GM19043 (cell line): Measurements from ENCODE around the gene STN1.

Experiments used
- ATAC-seq: cut with Tn5 transposase; IDR thresholded peaks from one replicate; pipeline ENCODE4 v1.9.1; 2021; ENCODE audit warnings: low read depth; ENCODE audit not compliant: unreplicated experiment

The STN1 gene

DNA sequence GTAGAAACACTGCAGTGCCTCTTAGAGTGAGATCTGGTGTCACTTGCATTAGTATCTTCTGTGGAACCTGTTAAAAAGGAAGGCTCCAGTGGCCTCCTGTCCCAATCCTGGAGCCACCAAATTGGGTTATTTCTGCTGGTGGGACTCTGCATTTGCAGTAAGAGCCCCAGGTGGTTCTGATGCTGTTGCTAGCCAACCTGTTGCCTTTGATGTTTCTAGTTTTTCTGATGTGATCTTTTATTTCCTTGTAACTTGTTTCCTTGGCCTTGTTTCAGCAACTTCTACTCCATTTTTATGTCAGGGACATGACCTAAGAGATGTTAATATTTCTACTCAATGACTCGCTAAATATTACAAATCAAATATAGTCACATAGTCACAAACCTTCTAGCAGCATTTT is 12.5 kb upstream of the STN1 start:
- ATAC-seq: no peak

DNA sequence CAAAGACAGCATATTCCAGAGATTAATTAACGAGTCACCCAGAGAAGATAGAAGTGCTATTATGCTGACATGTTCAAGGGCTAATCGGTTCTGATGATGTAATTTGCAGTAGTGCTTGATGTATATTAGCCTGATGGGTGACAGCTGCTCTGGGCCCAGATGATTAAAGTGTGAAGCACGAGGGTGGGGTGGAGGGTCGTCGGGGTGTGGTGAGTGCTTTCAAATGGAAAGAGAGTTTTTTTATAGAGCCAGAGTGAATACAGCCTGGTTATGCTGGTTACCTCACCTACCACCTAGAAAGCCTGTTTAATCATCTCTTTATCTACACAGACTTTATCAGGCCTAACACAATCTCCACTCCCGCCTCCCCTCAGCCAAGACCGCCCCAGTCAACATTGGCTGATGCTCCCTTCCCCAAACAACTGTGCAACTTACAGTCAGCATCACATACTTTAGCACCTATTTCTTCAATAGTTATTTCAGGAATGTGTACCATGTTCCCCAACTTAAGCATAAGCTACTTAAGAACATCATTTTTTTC is 11.5 kb upstream of the STN1 start:
- ATAC-seq: no peak

DNA sequence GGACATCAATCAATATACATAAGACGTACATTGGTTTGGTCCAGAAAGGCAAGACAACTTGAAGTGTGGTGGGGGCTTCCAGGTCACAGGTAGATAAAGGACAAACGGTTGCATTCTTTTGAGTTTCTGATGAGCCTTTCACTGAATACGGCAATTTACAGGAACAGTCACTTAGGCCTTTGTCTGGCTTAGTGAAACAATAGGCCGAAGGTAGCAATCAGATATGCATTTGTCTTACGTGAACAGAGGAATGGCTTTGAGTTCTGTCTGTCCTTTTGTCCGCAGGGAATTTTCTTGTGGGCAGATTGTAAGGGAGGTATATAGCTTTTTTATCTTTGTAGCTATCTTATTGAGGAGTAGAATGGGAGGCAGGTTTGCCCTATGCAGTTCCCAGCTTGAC is 10.8 kb upstream of the STN1 start:
- no peak for ATAC-seq

DNA sequence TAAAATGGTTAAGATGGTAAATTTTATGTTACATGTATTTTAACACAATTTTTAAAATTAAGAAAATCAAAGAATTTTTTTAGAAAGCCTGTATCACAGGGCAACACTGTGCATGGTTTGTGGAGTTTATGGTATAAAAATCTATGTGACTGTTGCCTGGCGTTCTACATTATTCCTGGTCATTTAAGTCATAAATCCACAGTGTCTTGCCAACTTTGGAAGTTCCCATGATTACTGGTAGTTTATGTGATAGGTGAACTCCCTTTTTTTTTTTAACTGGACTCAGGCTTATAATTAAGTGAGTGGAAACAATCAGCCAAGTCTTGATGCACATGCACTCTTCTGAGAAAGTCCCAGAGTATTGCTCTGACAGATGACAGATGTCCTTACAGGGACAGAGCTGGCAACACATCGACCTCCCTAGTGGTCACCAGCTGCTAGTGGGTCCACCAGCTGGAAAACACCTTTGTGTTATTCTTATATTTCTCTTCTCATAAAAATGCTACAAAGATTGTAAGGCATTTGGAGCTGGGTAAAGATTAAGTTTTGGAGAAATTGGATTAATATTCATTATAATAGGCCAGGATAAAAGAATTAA is 8.8 kb upstream of the STN1 start:
- no peak for ATAC-seq

DNA sequence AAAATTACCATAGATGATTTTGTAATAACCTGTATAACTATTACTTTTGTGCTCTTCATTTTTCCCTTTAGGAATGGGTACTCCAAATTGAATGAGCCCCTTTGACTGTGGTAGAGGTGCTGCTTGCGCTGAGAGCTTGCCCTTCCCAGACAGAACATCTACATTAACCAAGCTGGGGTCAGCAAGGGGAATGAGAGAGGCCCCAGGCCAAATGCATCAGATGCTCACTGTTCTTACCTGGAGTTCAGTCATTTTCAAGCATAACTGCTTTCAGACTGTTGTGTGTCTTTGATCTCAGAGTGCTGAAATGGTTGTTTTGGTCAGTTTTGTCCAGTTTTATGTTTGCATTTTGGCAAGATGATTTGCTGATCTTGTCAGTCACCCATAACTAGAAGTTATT is 7.6 kb upstream of the STN1 start:
- no peak for ATAC-seq

DNA sequence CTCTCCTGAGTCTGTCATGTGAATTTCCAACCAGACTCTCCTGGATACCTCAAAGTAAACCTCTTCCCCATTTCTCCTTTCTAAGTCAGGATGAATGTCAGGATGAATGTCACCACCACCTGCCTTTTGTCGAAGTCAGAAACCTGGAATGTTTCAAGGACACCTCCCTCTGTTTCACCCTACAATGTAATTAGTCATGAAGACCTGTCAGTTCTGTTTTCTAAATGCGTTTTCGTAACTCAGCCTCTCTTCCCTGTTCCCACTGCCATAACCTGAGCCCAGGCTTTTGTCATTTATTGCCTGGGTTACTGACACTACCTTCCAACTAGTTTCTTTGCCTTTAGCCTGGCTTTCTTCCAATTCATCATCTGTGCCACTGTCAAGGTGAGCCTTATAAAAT is 5.5 kb upstream of the STN1 start:
- ATAC-seq: no peak

DNA sequence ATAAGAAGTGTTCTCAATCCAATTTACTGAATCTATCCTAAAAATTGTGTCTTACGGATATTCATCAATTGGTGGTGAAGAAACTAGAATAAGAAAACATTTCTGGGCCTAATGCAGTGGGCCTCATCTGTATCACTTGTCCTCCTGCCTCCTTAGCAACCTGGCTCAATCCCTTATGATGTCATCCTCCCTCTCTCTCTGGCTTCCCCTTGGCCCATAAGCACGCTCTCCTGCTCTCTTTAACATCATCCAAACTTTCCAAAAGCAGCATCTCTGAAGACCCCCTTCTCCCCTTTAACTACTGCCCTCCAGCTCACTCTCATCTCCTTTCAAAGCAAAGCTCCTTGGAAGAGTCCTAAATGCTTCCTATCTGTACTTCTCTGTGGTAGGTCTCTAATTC is 4.7 kb upstream of the STN1 start:
- no peak for ATAC-seq

DNA sequence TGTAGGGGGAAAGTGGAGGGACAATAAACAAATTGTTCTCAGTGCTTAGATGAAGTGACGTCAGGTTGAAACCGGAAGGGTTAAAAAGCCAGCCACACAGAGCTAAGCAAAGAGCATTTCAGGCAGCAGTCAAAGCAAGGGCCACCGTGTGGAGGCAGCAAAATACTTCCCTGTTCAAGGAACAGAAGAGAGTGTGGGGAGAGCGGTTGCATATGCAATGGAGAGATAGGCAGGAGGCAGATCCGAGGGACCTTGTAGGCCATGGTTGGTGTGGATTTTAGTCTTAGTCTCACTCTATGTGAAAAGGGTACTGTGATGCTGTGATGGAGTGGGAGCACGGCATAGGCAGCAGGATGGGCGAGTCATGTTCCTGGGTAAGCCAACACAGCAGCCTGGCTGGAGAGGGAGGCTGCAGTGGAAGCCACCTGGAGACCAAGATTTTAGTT is 3.8 kb upstream of the STN1 start:
- no peak for ATAC-seq

DNA sequence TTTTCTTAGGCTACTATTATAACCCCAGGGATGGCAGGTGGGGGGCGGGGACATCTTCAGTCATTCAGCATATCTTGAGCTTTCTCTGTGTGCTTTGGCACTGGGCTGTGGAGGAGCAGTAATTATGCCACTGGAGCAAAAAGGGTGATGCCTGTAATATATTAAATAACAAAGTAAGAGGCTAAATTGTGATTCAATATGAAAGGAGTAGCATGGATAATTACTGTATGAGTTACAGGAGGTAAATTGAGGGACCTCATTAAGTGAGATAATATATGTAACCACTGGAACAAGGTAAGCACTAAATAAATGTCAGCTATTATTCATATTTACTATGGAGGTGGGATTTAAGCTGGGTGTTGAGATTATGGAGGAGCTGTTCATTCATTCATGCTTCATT is 3.3 kb upstream of the STN1 start:
- ATAC-seq: no peak

DNA sequence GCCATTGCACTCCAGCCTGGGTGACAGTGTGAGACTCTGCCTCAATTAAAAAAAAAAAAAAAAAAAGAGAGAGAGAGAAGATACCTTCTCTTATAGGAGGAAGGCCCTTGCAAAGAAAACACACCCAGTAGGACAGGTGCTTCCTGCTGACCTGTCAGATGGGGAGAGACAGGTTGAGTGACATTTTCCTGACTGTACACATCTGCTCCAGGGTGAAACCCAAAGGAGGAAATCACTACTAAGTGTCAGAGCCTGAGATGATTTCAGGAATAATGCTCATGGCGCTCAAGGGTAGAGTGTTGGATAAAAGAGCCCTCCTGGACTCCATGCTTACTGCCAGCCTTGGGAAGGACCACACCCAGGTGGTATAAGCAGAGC is 1.7 kb upstream of the STN1 start:
- no peak for ATAC-seq

DNA sequence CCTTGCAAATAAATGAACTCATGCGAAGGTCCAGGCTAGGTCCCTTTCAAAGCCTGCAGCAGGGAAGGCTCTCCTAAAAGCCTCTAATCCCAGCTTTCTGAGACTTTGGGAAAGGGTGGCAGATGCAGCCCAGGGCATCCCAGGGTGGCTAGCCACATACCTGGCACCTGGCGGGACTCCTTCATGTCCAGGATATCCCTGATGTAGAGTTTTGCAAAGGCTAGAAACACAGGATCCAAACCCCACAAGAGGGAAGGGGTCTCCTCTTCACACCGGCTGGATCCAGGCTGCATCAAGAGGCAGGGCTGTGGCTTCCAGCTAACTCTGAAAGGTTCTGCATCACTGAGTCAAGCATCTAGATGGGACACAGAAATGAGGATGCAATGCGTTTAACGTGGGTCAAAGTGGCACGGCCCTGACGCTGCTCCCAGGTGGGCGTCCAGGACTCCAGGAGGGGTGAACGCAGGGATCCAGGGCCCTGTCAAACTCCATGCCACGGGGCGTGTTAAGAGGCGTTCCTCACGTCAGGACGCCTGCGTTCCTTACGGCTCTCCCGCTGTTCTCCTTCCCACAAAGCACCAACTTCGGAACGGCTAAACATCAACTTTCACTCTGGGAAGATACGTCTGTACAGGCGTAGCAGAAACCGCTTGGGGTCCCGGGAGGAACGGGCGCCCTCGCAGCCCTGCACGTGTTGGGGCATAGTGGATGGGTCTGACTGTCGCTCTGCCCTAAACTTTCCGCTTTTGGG is 507 bp downstream of the STN1 start:
- peak; percentile 4 for ATAC-seq

DNA sequence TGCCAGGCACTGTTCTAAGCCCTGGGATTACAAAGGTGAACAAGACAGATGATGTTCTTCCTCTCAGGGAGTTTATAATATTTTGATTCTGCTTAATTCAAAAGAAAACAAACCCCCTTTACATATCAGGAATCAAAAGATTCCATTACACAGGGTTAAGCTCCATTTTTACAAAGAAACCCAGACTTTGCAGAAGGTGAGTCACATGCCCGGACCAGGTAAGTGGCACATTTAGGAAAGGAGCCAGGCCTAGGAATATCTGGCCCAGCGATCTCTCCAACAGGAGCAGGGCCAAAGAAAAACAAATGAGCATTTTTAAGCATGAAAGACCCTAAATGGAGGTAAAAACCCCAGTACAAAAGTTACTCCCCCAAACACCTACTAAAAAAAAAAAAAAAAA is 1.1 kb downstream of the STN1 start:
- ATAC-seq: no peak

DNA sequence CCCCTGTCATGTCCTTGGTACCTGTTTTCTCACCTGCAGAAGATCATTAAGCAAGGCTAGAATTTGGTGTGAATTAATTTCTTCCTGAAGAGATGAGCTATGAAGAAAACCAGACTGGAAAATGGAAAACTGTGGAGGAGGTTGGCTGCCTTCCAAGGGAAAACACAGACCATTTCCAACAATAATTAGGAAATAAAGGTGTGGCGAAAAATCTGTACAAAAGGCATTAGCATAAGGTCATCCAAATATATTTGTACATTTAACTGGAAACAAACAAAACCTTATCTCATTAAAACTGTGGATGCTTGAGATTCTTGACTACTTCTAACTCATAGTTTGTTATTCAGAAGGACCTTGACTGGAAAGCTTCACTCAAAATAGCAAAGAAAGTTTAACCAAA is 1.7 kb downstream of the STN1 start:
- no peak for ATAC-seq

DNA sequence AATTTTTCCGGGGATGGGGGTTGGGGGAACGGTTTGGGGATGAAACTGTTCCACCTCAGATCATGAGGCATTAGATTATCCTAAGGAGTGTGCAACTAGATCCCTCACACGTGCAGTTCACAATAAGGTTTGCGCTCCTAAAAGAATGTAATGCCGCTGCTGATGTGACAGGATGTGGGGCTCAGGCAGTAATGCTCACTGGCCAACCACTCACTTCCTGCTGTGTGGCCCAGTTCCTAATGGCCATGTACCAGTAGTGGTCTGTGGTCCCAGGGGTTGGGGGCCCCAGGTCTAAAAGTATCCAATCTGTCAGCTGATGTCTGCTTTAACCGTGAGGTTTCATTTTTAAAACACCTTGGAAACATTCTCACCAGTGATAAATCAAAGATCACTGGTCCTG is 2.2 kb downstream of the STN1 start:
- ATAC-seq: no peak

DNA sequence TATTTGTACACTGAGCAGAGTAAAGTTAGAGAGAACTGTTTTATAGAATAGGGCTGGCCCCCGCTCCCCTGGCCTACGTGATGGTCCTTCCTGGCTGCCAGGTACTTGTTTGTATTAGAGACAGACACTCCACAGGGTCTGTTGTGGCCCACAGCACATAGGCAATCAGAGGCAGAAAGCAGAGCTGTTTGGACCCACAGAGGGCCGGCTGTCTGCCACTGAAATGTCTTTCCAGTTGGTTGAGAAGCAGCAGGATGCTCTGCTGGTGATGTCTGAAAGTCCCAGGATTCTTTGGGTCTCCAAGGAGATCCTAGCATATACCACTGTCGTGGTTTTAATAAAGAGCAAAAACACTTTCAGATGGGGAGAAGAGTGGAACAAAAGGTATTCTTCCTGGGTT is 5.2 kb downstream of the STN1 start:
- ATAC-seq: no peak

DNA sequence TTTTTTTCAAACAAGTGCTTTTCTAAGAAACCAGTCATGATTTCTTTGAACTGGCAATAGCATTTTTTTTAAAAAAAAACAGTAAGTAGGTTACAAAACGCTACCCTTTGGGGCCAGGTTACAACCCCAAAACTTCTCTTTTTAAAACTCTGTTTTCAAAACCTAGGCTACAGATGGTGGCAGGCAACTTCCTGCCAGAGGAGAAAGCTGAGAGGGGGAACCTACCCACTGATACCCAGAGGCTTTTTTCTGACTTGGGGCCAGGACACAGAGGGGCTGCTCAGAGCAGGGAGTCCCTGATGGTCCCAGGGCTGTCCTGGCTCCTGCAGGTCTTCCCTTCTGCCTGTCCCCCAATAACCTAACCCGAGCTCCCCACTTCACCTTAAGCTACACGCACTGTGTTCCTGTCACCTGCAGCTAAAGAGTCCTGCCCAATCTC is 6.9 kb downstream of the STN1 start:
- no peak for ATAC-seq

DNA sequence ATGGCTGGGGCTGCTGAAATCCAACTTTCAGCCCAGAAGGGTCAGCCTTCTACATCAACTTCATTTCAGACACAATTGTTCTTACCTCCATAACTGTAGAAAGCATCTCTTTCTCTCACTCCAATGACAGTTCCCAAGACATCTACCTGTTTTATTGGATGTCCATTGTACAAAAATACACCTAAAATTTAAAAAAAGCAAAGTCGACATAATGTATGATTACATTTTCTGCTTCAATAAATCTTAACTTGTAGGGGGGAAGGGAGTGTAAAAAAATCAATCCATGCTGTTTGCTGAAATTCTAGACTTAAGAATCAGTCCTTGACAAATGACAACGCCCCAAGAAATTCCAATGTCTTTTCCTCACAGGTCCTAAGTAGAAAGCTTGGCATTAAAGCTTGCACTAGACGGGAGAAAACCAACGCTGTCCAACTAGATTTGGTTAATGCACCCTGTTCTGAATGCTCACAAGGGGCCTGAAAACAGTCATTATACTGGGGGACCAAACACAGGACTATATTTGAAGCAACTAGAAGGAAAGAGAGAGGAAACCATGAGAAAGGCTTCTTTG is 7.5 kb downstream of the STN1 start:
- ATAC-seq: no peak

DNA sequence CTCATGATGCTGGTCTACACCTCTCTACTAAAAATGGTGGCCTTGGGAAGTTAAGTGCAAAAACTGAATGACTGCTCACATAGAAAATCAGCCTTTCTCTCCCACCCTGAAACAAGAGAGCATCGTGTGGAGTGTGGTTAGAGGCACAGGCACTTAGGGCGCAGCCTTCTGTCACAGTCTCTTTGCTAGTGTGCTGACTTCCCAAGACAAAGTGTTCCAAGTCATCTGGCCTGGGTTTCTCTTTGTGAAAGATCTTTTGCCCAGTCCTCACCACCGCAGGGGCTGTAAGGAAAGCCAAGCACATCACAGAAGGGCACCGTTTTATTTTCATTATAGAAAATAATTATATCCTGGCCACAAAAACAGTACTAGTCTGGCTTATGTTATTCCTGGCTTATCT is 12.5 kb downstream of the STN1 start:
- ATAC-seq: no peak

DNA sequence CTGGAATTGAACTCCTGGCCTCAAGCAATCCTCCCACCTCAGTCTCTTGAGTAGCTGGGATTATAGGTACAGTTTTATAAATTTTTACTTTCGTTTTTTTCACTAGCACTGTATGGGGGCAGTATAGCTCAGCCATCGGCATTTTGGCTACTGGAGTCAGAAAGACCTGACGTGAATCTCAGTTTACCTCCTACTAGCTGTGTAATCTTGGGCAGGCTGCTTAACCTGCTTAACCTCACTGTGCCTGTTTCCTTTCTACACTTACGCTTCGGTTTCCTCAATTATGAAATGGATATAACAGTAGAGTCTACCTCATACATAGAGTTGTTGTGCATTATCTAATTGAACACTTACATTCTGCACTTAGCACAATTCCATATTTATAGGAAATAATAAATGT is 16.7 kb downstream of the STN1 start:
- no peak for ATAC-seq

DNA sequence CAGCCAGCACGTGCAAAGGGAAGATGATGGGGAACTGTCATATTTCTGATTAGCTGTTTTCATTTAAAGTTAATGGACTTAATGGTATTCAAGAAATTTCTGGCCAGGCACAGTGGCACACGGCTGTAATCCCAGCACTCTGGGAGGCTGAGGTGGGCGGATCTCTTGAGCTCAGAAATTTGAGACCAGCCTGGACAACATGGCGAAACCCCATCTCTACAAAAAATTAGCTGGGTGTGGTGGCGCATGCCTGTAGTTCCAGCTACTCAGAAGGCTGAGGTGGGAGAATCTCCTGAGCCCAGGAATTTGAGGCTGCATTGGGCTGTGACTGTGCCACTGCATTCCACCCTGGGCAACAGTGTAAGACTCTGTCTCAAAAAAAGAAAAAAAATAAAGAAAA is 18.7 kb downstream of the STN1 start:
- no peak for ATAC-seq

DNA sequence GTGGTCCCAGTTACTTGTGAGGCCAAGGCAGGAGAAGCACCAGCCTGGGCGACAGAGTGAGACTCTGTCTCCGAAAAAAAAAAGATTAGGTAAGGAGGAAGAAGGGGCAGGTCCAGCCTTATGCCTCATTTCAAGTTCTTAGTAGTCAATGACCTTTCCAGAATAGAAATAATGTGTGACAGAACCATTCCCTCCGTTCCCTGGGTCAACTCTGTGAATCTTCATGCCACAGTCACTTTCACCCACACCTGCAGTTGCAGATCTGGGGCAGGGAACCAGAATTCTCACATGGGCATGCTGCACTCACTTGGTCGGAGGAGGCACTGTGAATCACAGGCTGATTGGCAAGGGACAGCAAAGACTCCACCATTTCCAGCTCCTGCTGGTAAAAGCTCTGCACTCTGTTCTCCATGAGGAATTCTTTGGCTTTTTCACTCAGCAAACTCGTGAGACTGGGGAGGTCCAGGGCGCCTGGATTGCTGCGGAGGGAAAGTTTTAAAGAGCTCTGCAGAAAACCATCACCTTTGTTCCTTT is 20.7 kb downstream of the STN1 start:
- no peak for ATAC-seq

DNA sequence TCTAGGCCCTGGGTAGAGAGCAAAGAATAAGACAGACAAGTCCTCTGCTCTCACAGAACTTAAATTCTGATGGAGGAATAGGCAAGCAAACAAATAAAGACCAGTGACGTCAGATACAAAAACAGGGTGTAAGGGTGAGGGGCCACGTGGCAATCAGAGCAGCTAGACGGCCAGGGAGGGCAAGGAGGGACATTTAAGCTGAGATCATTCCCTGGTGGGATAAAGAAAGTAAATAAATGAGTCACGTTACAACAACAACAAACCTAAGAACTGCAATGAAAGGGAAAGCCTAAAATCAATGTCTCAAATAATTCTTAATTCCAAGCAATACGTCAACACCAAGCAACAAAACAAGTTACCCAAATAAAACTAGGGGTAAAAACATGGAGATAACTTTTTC is 21.8 kb downstream of the STN1 start:
- no peak for ATAC-seq
